Measurements from ENCODE around the gene GP9.
"Not testable (repeated sequence)": the region's sequence is repeated elsewhere in the genome, so short reads cannot be mapped to it uniquely, and the experiment has no call there.

DNA sequence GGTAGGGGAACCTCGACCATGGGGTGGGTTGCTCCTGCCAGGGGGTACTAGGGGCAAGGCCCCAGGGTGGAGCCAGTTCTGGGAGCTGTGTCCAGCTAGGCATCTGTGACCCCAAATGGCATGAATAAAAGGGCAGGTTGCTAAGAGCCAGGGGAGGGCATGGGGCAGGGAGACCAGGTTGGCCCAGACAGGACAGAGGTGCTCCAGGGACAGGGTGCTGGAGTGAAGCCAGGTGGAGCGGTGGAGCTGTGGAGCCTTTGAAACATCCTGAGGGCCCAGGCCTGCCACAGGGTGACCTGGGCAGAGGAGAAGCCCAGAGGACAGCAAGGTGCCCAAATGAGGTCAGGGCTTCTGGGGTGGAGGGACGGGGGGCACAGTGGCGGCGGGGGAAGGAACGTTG is 27.7 kb downstream of the GP9 start:
- not testable (repeated sequence) for TF ChIP-seq POLR2A (IDR thresholded peaks at IDR 0.05)
- TF ChIP-seq, protein P1, sequence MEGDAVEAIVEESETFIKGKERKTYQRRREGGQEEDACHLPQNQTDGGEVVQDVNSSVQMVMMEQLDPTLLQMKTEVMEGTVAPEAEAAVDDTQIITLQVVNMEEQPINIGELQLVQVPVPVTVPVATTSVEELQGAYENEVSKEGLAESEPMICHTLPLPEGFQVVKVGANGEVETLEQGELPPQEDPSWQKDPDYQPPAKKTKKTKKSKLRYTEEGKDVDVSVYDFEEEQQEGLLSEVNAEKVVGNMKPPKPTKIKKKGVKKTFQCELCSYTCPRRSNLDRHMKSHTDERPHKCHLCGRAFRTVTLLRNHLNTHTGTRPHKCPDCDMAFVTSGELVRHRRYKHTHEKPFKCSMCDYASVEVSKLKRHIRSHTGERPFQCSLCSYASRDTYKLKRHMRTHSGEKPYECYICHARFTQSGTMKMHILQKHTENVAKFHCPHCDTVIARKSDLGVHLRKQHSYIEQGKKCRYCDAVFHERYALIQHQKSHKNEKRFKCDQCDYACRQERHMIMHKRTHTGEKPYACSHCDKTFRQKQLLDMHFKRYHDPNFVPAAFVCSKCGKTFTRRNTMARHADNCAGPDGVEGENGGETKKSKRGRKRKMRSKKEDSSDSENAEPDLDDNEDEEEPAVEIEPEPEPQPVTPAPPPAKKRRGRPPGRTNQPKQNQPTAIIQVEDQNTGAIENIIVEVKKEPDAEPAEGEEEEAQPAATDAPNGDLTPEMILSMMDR (IDR thresholded peaks at IDR 0.05), result not testable (repeated sequence)

Measured in testis (tissue), 2 donors.